GM19240 (cell line): Measurements from ENCODE around the gene SENP2.
"Not testable (repeated sequence)": the region's sequence is repeated elsewhere in the genome, so short reads cannot be mapped to it uniquely, and the experiment has no call there.

Experiments
- DNase-seq: peaks from one replicate; pipeline ENCODE4 v3.0.0; 2011; ENCODE audit warnings: low spot score; ENCODE audit not compliant: insufficient read length

Gene SENP2

DNA sequence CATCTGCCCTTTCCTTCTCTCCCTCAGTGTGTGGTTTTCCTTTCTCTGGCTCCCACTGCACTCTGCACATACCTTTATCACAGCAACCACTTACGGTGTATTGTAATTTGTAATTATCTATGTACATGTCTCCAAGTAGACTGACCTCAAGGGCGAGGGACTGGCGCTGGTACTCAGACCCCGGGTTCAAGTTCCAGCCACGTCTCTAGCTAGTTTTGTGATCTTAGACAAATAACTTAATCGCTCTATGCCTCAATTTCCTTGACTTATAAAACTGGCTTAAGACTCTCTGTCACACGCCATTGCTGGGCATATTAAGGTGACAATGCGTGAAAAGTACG, 607 bp upstream of the SENP2 start:
- DNase-seq = no peak

DNA sequence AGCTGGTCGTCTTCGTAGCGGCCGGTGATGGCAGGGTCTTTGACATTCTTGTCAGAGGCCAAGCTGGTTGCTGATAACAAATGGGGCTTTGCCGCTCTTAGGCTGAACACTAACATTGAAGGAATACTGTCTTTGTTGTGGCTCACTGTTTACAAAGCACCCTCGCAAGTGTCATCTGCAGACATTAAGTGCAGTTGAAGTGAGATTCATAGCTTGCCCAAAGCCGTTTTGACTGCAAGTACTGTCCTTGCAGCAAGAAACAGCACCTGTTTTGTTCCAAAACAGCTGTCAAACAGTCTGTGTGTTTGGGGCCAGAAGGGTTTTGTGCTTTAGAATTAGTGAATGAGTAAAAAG, 568 bp downstream of the SENP2 start:
- DNase-seq = no peak

DNA sequence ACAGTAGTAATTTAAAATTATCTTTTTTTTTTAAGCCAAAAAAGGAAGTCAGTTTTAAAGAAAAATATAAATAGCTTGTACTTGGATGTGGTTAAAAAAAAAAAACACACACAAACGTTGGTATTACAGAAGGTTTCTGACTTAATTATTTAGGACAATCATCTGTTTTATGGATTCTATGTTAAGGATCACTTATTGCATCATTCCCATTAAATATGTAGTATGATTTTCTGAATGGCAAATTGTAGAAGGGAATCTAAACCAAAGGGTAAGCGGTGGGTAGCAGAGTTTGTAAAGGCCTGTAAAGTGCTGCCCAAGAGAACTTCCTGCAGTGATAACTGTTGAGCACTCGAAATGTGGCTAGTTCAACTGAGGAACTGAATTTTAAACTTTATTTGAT, 8.0 kb downstream of the SENP2 start:
- DNase-seq = no peak

DNA sequence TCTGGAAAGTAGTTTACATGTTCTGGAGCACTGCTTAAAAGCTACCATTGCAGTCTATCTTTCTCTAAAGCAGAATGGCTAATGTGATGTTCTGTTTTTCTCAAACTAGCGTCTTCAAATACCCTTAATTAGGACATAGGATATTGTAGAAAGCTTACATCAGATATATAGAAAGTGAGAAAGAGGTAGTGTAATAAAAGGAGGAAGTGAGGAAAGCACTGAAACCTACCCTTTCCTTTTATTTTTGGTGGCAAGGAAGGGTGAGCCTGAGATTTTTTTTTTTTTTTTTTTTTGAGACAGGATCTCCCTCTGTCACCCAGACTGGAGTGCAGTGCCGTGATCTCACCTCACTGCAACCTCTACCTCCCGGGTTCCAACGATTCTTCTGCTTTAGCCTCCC, 9.4 kb downstream of the SENP2 start:
- no peak for DNase-seq

DNA sequence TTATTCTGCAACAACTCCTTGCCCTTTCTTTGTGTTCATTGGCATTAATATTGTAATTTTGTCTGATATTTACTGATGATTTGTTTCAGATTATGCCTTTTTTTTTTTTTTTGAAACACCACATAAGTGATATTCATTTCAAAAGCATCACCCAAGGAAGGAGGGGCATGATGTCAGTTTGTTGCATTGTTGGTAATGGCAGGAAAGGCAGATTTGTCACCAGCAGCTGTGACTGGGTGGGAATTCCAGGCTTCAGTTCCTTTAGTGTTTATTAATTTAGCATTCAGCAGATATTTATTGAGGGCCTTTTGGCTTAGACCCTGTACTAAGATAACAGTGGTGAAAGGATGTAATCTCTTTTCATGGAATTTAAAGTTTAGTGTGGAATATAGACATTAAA, 19.5 kb downstream of the SENP2 start:
- no peak for DNase-seq

DNA sequence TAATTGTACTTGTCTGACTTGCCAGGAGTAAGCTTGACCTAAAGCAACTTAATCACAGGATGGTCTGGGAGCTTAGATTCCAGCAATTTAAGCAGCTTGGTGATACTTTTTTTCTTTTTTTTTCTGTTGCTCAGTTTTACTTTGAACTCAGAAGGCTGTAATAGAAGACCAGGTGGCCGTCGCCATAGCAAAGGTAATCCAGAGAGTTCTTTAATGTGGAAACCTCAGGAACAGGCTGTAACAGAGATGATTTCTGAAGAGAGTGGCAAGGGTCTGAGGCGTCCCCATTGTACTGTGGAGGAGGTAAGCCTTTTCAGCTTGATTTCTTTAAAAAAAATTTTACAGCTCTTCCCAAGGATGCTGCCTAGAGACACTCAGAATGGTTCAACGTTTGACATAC, 20.1 kb downstream of the SENP2 start:
- no peak for DNase-seq

DNA sequence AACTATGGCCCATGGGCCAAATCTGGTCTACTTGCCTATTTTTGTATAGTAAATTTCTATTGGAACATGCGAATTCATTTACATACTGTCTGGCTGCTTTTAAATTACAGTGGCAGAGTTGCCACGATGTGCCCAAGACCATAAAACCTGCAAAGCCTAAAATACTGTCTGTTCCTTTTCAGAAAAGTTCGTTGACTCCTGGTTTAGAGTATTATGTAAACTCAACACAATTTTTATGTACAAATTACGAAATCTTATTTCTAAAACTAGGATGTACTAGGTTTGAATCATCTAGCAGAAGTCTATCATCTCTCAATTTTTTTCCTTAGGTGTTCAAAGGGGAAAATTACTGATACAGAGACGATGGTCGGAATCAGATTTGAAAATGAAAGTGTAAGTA, 26.9 kb downstream of the SENP2 start:
- no peak for DNase-seq

DNA sequence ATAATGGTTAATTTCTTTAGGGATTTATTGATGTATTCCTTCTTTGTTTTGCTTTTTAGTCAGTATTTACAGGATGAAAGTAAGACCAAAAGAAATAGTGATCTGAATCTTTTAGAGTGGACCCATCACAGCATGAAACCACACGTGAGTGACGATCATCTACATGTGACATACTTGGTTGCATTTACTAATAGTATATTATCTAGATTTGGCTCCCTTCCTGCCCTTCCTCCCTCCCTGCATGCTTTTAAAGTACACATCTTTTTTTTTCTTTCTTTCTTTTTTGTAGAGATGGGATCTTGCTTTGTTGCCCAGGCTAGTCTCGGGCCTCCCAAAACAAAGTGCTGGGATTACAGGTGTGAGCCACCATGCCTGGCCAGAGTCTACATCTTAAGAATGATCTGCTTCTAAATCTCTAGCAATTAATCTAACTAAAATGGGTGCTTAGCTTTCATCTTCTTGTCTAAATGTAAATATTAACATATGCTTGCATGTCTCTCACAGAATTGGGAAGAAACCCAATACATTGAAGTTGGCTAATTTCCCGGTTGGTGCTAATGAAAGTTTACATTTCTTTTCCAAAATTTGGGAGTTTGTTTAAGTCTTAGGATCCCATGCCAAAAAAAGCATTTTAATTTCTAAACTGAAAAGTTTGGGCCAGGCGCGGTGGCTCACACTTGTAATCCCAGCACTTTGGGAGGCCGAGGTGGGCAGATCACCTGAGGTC, 38.0 kb downstream of the SENP2 start:
- no peak for DNase-seq

DNA sequence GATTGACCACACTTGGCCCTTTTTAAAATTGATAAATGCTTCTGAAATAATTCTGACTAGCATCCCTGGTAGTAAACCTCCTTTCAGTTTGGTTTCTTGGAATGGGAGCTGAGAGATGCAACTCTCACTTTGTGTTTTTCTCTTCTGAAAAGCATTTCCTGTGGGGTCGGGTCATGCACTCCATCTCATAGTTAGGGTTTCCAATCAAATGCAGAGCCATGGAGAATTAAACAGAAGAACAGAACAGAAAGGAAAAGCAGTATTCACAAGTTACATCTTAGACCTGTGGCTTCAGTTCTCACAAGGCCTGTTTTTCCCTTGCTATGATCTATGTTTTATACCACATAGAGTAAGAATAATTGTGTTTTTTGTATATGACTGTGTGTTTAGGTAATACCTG, 39.7 kb downstream of the SENP2 start:
- no peak for DNase-seq

DNA sequence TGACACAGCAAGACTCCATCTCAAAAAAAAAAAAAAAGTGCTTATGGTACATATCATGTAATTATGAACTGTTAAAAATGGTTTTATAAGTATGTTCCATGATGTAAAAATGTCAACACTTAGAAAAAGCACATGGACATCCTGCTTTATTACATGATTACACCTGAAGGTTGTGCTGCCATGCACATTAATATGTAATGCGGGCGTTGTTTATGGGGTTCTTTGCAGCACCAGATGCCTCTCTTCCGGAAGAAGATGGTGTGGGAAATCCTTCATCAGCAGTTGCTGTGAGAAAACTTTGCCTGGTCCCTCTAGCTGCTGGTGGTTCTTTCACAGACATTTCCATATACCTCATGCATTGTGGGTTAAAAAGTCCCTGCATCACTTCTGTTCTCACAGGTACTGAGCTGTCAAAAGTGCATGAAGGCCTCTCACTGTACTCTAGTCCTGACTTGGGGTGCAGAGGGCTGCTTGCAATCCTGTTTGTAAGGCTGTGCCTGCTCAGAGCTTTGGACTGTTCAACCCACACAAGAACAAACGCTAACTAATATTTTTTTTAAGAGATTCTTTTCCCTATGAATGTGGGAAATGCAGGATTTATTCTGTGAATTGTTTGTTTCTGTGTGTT, 43.6 kb downstream of the SENP2 start:
- DNase-seq = no peak

DNA sequence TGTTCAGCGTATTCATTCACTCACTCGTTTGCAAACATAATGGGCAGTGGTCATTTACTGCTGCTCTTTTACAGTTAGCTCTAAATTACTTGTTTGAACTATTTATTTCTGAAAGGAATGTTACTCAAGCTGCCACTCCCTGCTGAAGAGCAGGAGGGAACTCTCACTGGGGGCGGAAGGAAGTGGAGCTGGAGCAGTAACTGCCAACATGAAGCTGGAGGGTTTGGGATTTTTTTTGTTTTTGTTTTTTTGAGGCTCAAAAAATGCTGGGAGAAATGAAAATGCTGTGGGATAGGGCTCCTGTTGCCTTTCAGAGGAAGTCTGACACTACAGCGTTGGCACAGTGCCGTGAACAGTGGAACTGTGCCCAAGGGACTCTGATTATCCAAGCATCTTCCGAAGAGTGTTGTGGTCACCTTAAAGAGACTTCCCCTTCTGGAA, 44.1 kb downstream of the SENP2 start:
- no peak for DNase-seq

DNA sequence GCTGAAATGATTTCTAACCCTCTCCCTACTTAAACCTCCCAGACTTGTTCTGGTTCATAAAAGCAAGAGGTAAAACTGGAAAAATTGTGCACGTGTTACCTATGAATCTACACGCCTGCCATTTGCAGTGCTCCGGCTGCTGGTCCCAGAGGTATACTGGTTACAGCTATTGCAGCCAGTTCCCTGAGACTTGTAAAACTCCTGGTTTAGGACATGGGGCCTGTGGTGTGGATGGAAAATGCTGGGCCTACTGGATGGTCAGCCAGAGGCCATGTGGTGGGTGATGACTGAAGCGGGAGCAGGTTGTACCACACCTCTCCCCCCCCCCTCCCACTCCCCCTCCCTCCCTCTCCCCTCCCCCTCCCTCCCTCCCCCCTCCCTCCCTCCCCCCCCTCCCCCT, 45.0 kb downstream of the SENP2 start:
- DNase-seq = no peak

DNA sequence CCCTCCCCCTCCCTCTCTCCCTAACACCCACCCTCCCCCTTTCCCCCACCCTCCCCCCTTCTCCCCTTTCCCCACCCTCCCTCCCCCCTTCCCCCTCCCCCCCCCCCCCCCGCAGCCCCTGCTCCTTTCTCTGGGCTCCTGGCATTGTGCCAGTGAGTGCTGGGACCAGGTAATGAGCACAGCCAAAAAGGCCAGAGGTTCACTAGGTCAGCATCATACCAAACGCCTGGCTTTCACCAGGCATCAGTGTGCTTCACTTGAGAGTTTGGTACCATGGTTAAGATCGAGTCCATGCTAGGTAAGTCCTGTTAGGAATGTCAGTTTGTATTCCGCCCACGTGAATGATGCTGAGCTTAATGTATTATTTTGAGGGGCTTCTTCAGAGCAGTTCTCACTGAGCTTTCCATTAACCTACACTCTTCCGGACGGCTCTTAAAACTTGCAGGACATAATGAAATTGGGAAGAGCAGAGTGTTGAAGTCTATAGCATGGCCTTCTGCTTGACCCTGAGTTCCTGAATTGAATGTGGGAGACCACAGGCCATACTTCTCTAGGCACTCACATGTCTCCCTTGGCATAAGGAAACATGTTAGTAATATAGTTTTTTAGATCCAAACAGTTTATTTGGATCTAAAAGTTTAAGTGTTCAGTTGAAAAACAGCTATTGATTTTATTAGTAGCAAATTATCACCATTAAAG, 45.6 kb downstream of the SENP2 start:
- DNase-seq = no peak

DNA sequence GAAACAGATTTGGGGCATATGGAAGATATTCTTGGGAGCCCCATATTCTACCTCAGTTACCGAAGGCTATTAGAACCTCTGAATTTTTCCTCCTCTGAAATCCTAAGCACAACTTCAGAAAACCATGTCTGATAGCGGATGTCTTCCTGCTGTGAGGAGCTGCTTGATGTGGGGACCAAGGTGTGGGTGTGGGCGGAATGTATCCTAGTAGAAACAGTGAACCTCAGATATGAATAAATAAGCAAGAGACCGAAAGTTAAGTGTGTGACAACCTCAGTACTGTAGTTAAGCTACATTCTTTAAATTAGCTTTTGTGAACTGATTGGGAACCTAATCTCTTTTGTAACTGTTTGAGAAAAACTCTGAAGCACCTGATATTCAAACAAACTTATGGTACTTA, 46.9 kb downstream of the SENP2 start:
- DNase-seq = no peak

DNA sequence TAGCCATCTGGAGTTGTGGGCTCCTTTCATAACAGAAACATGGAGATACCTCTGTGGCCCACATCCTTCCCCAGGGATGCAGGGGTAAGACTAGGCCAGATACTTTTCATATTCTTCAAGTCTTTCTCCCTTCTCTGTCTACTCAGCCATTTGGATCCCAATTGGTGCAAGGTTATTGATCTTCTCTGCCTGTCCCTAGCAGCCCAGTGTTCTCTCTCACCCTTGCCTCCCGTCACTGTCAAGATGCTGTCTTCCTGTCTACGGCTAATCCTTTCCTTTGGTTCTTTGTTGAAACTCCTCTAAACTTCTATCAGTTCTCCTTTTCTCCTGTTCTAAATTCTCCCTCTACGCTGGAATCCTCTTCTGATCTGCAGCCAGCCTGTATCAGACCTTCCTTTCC, 51.3 kb downstream of the SENP2 start:
- DNase-seq = no peak

DNA sequence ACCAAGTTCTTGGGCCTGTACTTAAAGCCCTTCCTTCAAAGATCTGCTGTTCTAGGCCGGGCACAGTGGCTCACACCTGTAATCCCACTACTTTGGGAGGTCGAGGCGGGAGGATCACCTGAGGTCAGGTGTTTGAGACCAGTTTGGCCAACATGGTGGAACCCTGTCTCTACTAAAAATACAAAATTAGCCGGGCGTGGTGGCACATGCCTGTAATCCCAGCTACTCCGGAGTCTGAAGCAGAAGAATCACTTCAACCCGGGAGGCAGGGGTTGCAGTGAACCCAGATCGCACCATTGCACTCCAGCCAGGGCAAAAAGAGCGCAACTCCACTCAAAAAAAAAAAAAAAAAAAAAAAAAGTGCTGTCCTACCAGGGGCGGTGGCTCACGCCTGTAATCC, 52.6 kb downstream of the SENP2 start:
- DNase-seq = not testable (repeated sequence)

DNA sequence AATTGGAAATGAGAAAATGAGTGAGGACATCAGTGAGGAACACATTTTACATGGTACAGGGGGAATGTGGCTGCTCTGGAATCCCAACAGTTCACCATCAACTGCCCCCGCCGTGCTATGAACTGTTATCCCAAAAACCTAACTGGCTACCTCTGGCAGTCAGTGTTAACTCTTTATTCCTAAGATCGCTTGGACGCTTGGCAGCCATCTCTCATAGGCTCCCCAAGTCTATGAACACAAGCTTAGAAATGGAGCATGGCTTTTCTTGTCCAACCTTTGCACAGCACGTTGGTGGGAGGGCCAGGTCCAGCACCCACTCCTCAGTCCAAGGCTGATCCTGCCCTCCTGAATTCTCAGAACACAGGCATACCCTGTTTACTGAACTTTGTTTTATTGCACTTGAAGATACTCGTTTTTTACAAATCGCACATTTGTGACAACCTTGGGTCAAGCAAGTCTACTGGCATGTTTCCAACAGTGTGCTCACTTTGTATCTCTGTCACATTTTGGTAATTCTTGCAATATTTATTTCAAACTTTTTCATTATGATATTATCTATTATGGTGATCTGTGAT, 53.6 kb downstream of the SENP2 start:
- DNase-seq = no peak

DNA sequence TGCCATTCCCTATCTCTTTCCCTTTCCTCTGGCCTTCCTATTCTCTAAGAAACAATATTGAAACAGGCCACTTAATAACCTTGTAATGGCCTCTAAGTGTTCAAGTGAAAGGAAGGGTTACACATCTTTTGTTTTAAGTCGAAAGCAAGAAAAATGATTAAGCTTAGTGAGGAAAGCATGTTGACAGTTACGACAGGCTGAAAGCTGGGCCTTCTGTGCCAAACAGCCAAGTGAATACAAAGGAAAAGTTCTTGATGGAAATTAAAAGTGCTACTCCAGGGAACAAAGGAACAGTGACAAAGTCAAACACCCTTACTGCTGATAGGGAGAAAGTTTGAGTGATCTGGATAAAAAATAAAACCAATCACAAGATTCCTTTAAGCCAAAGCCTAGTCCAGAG, 54.2 kb downstream of the SENP2 start:
- DNase-seq = no peak

DNA sequence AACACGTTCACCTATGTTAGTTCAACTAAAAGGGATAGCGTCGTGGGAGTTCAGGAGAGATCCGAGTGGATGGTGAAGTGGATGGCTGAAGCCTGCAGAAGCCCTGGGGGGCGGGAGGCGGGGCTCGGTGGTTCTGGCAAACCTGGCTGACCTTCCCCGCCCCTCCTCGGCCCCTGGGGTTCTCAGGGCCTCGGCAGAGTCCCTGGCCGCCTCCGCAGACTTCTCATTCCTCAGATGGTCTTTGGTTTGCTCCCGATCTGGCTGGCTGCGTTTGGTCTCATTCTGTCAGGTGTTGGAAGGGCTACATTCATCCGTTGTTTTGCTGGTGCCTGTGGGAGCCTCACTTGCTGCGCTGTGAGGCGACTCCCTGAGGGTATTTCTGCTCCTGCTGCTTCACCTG, 59.1 kb downstream of the SENP2 start:
- DNase-seq = not testable (repeated sequence)

DNA sequence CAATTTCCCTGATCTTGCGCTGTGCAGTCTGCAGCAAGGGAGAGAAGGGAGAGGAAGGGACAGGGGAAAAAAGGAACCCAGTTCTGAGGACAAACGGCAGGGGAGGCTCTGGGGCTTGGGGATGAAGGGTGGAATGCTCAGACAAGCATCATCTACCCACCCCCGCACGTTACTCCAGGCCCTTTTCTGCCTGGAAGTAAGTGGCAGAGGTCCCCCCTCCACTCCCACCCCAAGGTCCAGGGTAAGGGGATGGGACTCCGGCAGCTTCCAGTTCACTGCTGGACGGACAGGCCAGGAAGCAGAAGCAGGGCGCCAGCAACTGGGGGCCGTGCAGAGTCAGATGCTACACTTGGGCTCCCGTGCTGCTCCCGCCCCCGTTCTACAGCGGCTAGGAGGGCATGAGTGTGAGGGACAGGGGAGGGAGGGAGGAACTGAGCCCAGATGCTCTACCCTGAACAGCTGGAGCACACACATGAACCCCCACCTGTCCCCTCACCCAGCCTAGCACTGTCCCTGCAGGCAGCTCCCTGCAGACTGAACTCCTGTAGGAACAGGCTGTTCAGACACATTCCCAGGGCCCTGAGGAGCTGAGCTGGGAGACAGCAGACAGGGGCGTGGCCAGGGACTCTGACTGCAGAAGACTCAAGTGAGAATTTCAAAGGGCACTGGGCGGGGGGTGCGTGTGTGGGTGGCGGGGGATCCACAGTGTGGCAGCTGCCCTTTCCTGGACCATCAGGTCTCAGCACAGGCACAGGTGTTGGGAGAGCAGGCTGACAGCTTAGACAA, 59.7 kb downstream of the SENP2 start:
- no peak for DNase-seq

DNA sequence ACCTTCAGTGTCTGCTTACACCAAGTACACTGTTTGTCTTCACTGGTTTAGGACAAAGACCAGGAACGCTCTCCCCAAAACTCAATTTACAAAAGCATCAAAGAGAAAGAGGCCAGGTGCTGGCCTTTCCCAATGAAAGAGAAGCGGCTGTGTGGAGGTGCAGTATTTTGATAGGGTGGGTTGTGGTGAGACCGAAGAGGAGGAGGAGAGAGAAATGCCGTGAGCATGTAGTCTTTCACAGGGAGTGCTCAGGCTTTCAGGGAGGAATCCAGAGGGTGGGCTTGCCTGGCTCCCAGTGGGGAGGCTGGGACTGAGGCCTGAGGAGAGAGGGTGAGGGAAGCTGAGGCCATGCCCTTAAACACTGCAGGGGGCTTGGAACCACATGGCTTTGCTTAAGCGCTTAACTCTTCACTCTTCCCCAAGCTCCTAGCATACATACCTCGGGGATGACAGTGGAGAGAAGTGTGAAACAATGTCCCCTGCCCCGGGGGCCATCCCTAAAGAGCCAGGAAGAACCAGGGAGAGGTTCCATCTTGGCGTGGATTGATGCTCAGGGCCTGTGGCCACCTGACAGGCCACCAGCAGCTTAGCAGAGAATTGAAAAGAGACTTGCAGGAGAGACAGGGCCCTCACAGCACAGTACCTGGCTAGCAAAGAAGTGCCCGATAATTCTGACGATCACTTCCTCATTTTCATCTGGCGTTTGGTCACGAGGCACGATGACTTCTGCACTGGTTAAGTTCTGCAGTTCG, 60.5 kb downstream of the SENP2 start:
- no peak for DNase-seq
